GM19397 (cell line): ENCODE data around the gene PRSS1.
A peak's percentile ranks its signal among the peaks of the same experiment; 100 is the strongest.

Experiments
- ATAC-seq: cut with Tn5 transposase; IDR thresholded peaks from one replicate; pipeline ENCODE4 v1.9.1; 2021; ENCODE audit warnings: mild to moderate bottlenecking, moderate library complexity; ENCODE audit not compliant: unreplicated experiment

The PRSS1 gene

GRCh38 chr7:142791502-142791901, 42.2 kb downstream of the PRSS1 start:
- ATAC-seq: no peak

- ATAC-seq: no peak
These were observed 42.9 kb downstream of the PRSS1 start for GRCh38 chr7:142792129-142792528.

DNA sequence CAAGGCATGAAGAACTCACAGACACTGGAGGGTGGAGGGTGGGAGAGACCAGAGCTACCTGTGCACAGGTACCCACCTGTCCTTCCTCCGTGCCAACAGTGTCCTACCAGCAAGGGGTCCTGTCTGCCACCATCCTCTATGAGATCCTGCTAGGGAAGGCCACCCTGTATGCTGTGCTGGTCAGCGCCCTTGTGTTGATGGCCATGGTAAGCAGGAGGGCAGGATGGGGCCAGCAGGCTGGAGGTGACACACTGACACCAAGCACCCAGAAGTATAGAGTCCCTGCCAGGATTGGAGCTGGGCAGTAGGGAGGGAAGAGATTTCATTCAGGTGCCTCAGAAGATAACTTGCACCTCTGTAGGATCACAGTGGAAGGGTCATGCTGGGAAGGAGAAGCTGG, 43.3 kb downstream of the PRSS1 start:
- ATAC-seq: no peak

DNA sequence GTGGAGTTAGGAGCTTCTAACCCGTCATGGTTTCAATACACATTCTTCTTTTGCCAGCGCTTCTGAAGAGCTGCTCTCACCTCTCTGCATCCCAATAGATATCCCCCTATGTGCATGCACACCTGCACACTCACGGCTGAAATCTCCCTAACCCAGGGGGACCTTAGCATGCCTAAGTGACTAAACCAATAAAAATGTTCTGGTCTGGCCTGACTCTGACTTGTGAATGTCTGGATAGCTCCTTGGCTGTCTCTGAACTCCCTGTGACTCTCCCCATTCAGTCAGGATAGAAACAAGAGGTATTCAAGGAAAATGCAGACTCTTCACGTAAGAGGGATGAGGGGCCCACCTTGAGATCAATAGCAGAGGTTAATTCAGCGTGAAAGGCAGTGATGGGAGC, 43.9 kb downstream of the PRSS1 start:
- no peak for ATAC-seq

DNA sequence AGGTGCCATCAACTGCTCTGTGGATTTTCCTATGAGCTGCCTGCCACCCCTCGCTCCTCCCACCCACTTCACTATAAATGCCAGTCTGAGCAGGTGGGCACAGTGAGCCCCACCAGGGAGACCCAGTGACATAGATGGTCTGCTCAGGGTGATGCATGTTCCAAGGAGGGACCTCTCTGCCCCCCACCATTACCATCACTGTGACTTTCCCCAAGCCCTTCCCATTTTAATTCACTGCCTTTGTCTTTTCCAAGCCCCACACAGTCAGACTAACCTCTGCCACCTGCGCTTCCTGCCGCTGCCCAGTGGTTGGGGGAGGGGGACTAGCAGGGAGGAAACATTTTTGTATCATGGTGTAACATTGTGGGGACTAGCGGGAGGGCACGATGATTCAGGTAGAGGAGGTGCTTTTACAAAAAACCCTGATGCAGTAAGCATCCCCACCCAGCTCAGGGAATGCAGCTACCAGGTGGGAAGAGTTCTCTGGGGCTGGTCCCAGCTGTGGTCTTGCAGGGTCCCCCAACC, 46.1 kb downstream of the PRSS1 start:
- ATAC-seq: no peak

GRCh38 chr7:142796001-142796500, 46.8 kb downstream of the PRSS1 start:
- no peak for ATAC-seq

GRCh38 chr7:142796501-142797390, 47.5 kb downstream of the PRSS1 start:
- peak; percentile 47 for ATAC-seq

DNA sequence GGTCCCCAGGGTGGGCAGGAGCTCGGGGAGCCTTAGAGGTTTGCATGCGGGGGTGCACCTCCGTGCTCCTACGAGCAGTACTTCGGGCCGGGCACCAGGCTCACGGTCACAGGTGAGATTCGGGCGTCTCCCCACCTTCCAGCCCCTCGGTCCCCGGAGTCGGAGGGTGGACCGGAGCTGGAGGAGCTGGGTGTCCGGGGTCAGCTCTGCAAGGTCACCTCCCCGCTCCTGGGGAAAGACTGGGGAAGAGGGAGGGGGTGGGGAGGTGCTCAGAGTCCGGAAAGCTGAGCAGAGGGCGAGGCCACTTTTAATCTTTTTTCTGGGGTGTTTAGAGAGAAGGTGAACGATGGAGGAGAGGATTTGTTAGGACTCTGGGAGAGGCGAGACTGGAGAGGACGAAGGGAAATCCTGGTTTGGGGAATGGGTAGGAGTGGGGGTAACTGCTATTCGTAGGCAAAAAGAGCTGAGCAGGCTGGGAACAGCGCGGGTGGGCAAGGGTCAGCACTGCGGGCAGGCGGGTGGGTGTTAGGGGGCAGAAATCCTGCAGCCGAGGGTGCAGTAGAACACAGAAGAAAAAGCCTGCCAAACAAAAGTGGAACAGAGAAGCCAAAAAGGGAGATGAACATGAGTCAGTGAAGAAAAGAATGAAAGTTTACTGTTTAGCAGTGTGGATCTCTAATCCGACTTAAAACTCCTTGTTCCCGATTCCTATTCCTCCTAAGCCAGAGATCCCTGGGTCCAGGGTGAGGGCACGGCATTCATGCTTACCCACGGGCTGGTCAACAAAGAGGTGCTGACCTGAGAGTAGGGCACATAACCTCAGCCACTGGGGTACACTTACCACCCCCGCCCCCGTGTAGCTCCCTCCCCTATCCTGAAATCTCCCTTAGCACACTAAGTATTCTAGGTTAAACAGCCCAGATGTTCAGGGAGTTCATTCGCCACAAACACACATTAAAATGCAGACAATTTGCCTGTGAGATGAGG, 48.4 kb downstream of the PRSS1 start:
- peak; percentile 44 for ATAC-seq

DNA sequence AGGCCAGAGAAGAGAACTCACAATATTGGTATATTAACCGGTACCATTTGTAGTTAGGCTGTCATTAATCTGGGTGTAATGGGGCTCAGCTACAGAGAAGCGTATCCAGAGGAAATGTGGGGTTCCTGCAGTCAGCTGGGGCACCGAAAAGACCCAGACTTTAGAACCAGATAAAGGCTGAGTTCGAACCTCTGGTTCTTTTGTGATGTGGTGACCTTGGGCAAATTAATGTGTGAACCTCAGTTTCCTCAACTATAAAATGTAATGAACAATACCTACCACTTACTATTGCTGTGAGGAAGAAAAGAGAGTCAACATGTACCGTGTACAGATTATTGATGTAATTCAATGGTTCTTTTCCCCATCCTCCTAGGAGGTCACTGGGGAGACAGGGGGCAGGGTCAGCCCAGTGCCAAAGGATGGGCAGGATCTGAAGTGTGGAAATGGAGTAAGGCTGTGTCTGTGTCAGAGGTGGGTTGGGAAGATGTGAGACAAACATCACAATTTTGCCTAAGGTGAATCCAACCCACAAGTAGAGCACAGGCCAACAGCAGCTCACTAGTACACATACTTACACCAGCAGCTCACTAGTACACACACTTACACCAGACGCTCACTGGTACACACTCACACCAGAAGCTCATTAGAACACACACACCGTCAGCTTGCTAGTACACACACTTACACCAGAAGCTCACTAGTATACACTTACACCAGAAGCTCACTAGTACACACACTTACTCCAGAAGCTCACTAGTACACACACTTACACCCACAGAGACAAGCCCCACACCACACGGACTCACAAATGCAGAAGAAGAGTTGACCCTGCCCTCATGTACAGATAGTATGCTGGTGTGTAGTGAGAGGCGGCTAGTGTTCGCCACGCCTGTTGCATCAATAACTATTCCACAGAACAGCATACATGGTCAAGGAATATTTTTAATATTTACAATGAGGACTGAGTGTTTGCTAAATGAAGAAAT, 49.5 kb downstream of the PRSS1 start:
- ATAC-seq: no peak

GRCh38 chr7:142799437-142799835, 50.2 kb downstream of the PRSS1 start:
- ATAC-seq: no peak

DNA sequence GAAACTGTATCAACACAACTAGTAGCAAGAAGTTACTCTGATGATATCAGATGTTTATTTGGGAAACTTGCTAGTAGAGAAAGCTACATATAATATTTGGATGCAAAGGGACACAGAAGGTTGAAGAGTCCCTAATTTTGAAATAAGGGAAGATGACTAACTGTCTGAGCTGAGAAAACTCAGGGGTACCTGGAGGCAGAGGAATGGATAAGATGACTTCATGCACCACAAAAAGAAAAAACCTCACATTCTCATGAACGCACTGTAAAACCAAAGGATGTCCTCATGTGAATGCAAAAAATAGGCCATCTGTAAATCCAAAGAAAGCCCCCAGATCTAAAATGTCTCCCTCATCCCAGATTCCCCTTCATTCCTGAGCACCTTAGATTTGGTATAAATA, 50.8 kb downstream of the PRSS1 start:
- ATAC-seq: no peak

DNA sequence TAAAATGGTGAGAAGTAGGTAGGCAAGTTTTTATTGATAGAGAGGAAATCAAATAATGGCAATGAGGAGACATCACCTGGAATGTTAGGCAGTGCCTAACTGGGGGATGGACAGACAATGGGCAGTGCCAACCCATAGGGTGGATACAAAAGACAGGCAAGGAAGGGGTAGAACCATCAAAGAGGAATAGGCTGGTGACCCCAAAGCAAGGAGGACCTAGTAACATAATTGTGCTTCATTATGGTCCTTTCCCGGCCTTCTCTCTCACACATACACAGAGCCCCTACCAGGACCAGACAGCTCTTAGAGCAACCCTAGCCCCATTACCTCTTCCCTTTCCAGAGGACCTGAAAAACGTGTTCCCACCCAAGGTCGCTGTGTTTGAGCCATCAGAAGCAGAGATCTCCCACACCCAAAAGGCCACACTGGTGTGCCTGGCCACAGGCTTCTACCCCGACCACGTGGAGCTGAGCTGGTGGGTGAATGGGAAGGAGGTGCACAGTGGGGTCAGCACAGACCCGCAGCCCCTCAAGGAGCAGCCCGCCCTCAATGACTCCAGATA, 51.5 kb downstream of the PRSS1 start:
- ATAC-seq: no peak

GRCh38 chr7:142801601-142802295, 52.5 kb downstream of the PRSS1 start:
- ATAC-seq: no peak

- no peak for ATAC-seq
These were observed 53.0 kb downstream of the PRSS1 start for GRCh38 chr7:142802301-142802700.
